NCI-H2029 treated with DMSO at 0.1 percent for 48 hours (cell line): Measurements from ENCODE around the gene SLC26A8.
"Not testable (repeated sequence)": the region's sequence is repeated elsewhere in the genome, so short reads cannot be mapped to it uniquely, and the experiment has no call there.

Experiments used
- DNase-seq: peaks from one replicate; lab custom pipeline; 2025; lab: John Stamatoyannopoulos, UW

SLC26A8 gene

GRCh38 chr6:36050947-36051710 is 26.7 kb upstream of the SLC26A8 start:
- no peak for DNase-seq

DNA sequence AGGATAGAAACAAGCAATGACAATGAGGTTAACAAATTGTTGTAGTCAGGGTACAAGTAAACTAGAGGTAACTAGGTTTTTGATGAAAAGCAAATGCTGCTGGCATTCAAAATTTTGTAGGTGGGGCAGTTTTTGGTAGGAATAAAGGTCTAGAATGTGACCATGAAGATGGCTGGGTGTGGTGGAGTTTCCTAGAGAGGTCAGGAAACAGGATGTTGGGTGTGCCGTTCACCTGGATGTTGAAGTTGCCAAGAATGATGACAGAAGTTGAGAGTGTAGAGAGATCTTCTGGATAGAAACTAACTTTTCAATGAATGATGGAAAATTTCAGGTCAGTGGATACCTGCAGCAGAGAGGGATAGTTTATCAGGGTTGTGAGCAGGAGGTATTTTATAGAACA is 25.9 kb upstream of the SLC26A8 start:
- no peak for DNase-seq

DNA sequence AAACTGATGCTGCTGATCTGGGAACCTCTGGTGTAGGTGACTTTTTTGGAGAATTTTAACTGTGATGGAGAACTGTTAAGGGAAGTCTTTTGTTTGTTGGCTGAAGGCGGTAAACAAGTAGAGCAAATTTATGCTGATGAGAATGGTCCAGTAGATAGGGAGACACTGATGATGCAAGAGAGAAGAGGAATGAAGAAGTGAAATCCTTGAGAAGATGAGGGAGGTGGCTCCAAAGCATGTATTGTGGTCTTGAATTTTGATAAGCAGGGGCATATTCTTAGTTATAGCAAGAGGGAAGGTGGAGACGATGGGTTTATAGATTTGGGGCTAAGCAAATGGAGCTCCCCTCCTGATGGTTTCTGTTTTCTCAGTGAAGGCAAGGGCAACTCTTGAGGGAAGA is 25.1 kb upstream of the SLC26A8 start:
- no peak for DNase-seq

- no peak for DNase-seq
Observed at GRCh38 chr6:36042618-36043260, 18.3 kb upstream of the SLC26A8 start.

GRCh38 chr6:36040958-36041357 is 16.5 kb upstream of the SLC26A8 start:
- no peak for DNase-seq

DNA sequence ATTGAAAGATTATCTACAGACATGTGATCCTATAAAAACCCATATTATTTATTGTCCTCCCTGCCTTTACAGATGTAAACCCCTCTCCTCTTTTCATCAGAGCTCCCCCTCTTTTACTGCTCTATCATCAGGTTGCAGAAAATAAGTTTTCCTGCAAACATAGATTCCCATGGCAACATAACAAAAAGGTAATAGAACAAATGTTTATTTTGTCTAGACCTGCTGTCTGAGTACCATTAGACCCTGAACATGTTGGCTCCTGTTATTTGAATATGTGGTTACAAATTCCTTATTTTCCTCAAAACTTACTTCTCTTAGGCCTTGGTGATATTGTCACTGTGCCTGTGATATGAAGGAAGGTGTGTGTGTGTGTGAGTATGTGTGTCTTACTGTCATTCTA is 14.7 kb upstream of the SLC26A8 start:
- DNase-seq: no peak

- no peak for DNase-seq
Observed at GRCh38 chr6:36038120-36038876, 13.9 kb upstream of the SLC26A8 start.

DNA sequence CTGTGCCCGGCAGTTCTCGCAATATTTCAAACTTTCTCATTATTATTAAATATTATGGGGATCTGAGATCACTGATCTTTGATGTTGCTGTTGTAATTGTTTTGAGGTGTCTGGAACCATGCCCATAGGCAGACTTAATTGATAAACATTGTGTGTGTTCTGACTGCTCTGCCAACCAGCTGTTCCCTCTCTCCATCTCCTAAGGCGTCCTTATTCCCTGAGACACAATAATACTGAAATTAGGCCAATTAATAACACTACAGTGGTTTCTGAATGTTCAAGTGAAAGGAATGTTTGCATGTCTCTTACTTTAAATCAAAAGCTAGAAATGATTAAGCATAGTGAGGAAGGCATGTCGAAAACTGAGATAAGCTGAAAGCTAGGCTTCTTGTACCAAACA is 10.8 kb upstream of the SLC26A8 start:
- no peak for DNase-seq

GRCh38 chr6:36034441-36034840 is 10.0 kb upstream of the SLC26A8 start:
- no peak for DNase-seq

DNA sequence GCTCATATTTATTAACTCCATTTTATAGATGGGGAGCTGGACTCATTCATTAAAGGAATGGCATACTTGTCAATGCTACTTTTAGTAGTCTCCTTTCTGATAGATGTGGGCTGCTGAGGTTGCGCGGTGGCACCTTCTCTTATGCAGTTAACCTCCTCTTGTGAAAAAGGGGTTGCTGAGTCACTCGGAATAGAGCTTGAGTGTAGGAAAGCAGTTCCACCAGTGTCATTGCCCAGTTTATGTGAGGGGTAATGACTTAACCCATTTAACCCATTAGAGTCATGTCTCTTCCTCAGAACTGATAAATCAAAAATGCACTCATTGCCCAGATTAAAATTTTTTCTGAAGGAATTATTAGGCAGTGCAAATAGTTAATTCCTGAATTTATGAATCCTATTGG is 9.5 kb upstream of the SLC26A8 start:
- no peak for DNase-seq

GRCh38 chr6:36033144-36033543 is 8.7 kb upstream of the SLC26A8 start:
- DNase-seq: not testable (repeated sequence)

DNA sequence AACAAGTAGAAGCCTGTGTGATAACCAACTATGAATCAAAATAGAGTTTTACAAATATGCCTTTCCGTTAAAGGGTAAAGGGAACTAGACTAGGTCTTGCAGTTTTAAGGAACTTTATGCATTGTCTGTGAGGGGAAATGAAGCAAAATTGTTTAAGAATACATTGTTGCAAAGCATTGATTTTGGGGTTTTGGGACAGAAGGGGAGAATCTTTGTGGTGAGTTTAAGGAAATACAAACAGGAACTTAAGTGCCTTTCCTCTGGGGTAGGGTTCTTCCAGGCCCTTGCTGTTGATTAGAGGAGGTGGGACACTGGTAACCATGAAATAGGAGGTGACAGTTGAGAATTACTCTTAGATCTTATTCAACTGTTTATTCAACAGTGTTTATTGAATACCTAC is 7.8 kb upstream of the SLC26A8 start:
- DNase-seq: no peak

DNA sequence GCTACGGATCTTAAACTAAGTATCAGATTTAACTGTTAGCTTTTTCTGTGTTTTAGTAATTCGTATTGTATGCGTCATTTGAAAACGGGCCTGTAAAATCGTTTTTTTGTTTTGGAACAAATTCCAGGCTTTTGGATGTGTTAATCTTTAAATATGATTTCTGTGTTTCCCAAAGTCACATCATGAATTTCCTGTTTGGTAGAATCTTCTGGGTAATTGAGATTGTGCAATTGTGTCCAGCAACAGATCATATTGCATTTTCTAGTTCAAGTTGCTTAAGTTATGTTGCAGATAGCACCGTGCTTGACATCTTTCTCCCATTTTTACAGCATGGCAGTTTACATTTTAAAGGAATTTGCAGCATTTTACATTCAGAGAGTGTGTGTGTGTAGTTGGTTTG is 5.0 kb upstream of the SLC26A8 start:
- no peak for DNase-seq

GRCh38 chr6:36028877-36029324 is 4.5 kb upstream of the SLC26A8 start:
- DNase-seq: peak; percentile 12

DNA sequence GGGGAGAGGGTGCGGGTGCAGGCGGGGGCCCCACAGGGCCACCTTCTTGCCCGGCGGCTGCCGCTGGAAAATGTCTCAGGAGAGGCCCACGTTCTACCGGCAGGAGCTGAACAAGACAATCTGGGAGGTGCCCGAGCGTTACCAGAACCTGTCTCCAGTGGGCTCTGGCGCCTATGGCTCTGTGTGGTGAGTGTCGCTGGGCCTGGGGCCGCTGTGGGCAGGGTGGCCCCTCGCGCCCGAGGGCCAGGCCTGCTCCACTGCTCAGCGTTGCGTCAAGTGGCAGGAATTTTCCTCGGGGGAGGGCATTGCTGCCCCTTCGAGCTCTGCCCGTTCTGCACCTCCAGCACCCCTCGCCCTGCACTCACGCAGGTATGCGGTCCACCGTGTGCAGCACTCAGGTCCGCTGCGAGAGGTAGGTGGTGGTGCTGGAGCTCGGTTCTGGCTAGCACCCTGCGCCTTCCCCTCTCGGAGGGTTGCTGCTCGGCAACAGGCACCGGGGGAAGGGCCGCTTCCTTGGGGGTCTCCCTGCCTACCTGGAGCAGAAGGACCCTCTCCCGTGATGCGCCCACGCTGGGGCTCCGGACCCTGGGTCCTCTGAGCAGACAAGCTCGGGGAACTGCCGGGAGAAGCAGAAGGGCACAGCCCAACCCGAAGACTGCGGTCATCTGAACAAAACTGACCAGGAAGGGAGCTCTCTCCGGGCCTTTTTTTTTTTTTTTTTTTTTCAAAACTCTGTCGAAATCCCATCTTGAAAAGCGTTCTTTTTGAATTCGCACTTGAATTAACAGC is 3.8 kb upstream of the SLC26A8 start:
- no peak for DNase-seq

DNA sequence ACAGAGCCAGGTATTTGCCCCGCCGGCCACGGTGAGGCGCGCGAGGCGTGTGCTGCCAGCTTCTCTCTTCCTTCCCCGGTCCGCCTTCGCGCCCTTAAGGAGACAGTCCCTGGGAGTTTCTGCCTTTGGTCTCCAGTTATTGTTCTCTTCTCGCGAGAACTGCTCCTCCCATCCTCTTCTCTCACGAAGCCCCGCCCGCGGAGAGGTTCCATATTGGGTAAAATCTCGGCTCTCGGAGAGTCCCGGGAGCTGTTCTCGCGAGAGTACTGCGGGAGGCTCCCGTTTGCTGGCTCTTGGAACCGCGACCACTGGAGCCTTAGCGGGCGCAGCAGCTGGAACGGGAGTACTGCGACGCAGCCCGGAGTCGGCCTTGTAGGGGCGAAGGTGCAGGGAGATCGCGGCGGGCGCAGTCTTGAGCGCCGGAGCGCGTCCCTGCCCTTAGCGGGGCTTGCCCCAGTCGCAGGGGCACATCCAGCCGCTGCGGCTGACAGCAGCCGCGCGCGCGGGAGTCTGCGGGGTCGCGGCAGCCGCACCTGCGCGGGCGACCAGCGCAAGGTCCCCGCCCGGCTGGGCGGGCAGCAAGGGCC is 3.2 kb upstream of the SLC26A8 start, which contains the start of gene MAPK14:
Gene MAPK14, plus strand, starts transcription at position 308 of the 587 bp plus-strand sequence. CDS start 350 bp downstream, outside the sequence.
- peak; percentile 98 for DNase-seq

DNA sequence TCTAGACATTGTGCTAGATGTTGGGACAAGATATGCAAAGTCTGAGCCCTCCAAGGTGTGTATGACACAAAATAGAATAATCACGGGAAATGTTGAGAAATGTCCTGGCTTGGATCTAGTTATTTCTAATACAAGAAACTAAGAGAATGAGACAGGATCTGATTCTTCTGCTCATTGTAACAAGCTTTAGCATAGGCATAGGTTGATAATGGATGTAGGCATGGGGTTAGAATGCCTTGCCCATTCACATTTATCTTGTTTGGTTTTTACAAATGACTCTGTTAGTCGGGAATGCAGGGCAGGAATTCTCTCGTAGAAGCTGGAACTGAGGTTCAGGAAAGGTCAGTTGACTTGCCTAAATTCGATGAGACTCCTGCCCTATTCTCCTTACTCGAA is 1.5 kb upstream of the SLC26A8 start:
- DNase-seq: no peak

GRCh38 chr6:36025260-36025931 is 955 bp upstream of the SLC26A8 start:
- no peak for DNase-seq

GRCh38 chr6:36020154-36020553 is 4.3 kb downstream of the SLC26A8 start:
- no peak for DNase-seq

- no peak for DNase-seq
Observed at GRCh38 chr6:36019167-36019566, 5.3 kb downstream of the SLC26A8 start.

- no peak for DNase-seq
Observed at GRCh38 chr6:36018339-36018738, 6.1 kb downstream of the SLC26A8 start.
